ENCODE data around the gene MAD1L1.

The MAD1L1 gene

GRCh38 chr7:2257651-2258050, 24.9 kb upstream of the MAD1L1 start:
- no peak for FAIRE-seq

- no peak for FAIRE-seq
Observed at GRCh38 chr7:2257046-2257551, 24.4 kb upstream of the MAD1L1 start.

- FAIRE-seq: no peak
Observed at GRCh38 chr7:2256306-2257045, 23.7 kb upstream of the MAD1L1 start.

- FAIRE-seq: no peak
Observed at GRCh38 chr7:2255145-2256139, 22.7 kb upstream of the MAD1L1 start.

GRCh38 chr7:2254429-2255144, 21.8 kb upstream of the MAD1L1 start:
- FAIRE-seq: no peak

- FAIRE-seq: no peak
Observed at GRCh38 chr7:2253525-2254244, 20.9 kb upstream of the MAD1L1 start.

- FAIRE-seq: no peak
Observed at GRCh38 chr7:2253021-2253420, 20.3 kb upstream of the MAD1L1 start.

GRCh38 chr7:2251841-2252771, 19.4 kb upstream of the MAD1L1 start:
- no peak for FAIRE-seq

- no peak for FAIRE-seq
Observed at GRCh38 chr7:2251381-2251780, 18.6 kb upstream of the MAD1L1 start.

- no peak for FAIRE-seq
Observed at GRCh38 chr7:2249744-2250323, 17.1 kb upstream of the MAD1L1 start.

- FAIRE-seq: no peak
Observed at GRCh38 chr7:2248984-2249694, 16.4 kb upstream of the MAD1L1 start.

GRCh38 chr7:2247141-2247995, 14.6 kb upstream of the MAD1L1 start:
- no peak for FAIRE-seq

- FAIRE-seq: no peak
Observed at GRCh38 chr7:2245883-2246675, 13.3 kb upstream of the MAD1L1 start.

GRCh38 chr7:2244404-2244995, 11.8 kb upstream of the MAD1L1 start:
- no peak for FAIRE-seq

- FAIRE-seq: no peak
Observed at GRCh38 chr7:2243458-2243857, 10.7 kb upstream of the MAD1L1 start.

- FAIRE-seq: no peak
Observed at GRCh38 chr7:2242541-2243429, 10.0 kb upstream of the MAD1L1 start.

All from TTC549 (cell line).